T47D (cell line): ENCODE results near the gene GLMP.

Experiments used
- DNase-seq, 2 experiments: peaks; one replicate each; pipeline versions ENCODE4 v3.0.0 to v3.0.0-alpha.2; 2011 to 2012; ENCODE audit warnings: low read depth in 1 of 2, low spot score in 1 of 2
- JUND ChIP-seq: IDR thresholded peaks from 2 replicates; pipeline ENCODE4 v1.6.1; 2012; ENCODE audit warnings: low read depth
- in situ Hi-C: cut with HindIII; loops from 2 replicates; pipeline ENCODE4 v1.10.0; 2016; ENCODE audit warnings: low sequenced_read_pairs, low pct_unique_long_range_greater_than_20kb

GLMP gene

GRCh38 chr1:156242738-156243137 is 52.7 kb downstream of the GLMP start:
- in situ Hi-C loops = no loop called here
- DNase-seq = no peak

More at GRCh38 chr1:156242738-156243137, 52.7 kb downstream of the GLMP start:
- no peak for TF ChIP-seq JUND
